Hepatocyte (in vitro differentiated cells): Measurements from ENCODE around the gene CPTP. TPM values are rescaled to one million over a fixed set of nuclear protein-coding genes. Genes with fewer than 3 reads are reported as not detected.

Experiments used
- DNase-seq: peaks from one replicate; pipeline ENCODE4 v3.0.0-alpha.2; 2016; ENCODE audit warnings: low spot score
- H2AFZ ChIP-seq: fragments of 200-600 bp; sonication (generic); 2 replicates; pipeline ENCODE4 v1.6.0; 2016; ENCODE audit warnings: antibody characterized with exemption, mild to moderate bottlenecking
- H3K27ac ChIP-seq: fragments of 200-600 bp; sonication (generic); 2 replicates; pipeline ENCODE4 v1.5.1; 2016; ENCODE audit warnings: mild to moderate bottlenecking
- H3K27me3 ChIP-seq: fragments of 200-600 bp; sonication (generic); 2 replicates; pipeline ENCODE4 v1.6.1; 2016
- H3K36me3 ChIP-seq: fragments of 200-600 bp; sonication (generic); replicated peaks from 2 replicates; pipeline ENCODE4 v1.5.1; 2016; ENCODE audit warnings: low read depth; ENCODE audit not compliant: insufficient read depth
- H3K4me1 ChIP-seq: fragments of 200-600 bp; sonication (generic); 2 replicates; pipeline ENCODE4 v1.5.1; 2016; ENCODE audit warnings: mild to moderate bottlenecking, moderate library complexity; ENCODE audit not compliant: insufficient read depth
- H3K4me2 ChIP-seq: fragments of 200-600 bp; sonication (generic); 2 replicates; pipeline ENCODE4 v1.6.0; 2016
- H3K4me3 ChIP-seq: fragments of 200-600 bp; sonication (generic); 2 replicates; pipeline ENCODE4 v1.5.1; 2016; ENCODE audit warnings: mild to moderate bottlenecking
- H3K79me2 ChIP-seq: fragments of 200-600 bp; sonication (generic); 2 replicates; pipeline ENCODE4 v1.6.0; 2017; ENCODE audit warnings: mild to moderate bottlenecking
- H3K9me2 ChIP-seq: fragments of 200-600 bp; sonication (generic); replicated peaks from 2 replicates; pipeline ENCODE4 v1.6.0; 2017; ENCODE audit warnings: mild to moderate bottlenecking; ENCODE audit not compliant: insufficient read depth
- H3K9me3 ChIP-seq: fragments of 200-600 bp; sonication (generic); 2 replicates; pipeline ENCODE4 v1.5.1; 2016; ENCODE audit warnings: low read depth, mild to moderate bottlenecking
- H4K20me1 ChIP-seq: fragments of 200-600 bp; sonication (generic); 2 replicates; pipeline ENCODE4 v1.6.0; 2016; ENCODE audit warnings: mild to moderate bottlenecking; ENCODE audit not compliant: insufficient read depth, poor library complexity, severe bottlenecking
- CTCF ChIP-seq: fragments of 200-600 bp; sonication (generic); IDR thresholded peaks from 2 replicates; pipeline ENCODE4 v1.5.1; 2016; ENCODE audit warnings: antibody characterized with exemption, mild to moderate bottlenecking; ENCODE audit not compliant: poor library complexity
- EZH2 ChIP-seq: fragments of 200-600 bp; sonication (generic); IDR thresholded peaks from 2 replicates; pipeline ENCODE4 v1.6.1; 2016; ENCODE audit warnings: antibody characterized with exemption, mild to moderate bottlenecking, borderline replicate concordance
- EZH2phosphoT487 ChIP-seq: fragments of 200-600 bp; sonication (generic); IDR thresholded peaks from one replicate; pipeline ENCODE4 v1.6.1; 2018; ENCODE audit warnings: antibody characterized with exemption, mild to moderate bottlenecking, low read depth, moderate library complexity; ENCODE audit not compliant: unreplicated experiment, severe bottlenecking
- WGBS: methylation state at CpG from one replicate; pipeline ENCODE4 v1.1.6; 2016; ENCODE audit warnings: low lambda C conversion rate; ENCODE audit errors: missing lambda C conversion rate; 5-methylcytosine and 5-hydroxymethylcytosine counted together
- polyA plus RNA-seq: library from polyadenylated mRNA; unstranded; fragments of >200 nt; fragmentation: Nextera tagmentation; extraction: Ambion mirVana; gene quantifications from 2 replicates; pipeline ENCODE4 v1.2.1, GENCODE V29; 2016
- total RNA-seq: library from RNA; depleted of rRNA; stranded (reverse); fragments of >200 nt; gene quantifications from 2 replicates; pipeline ENCODE4 v1.2.3, GENCODE V29; 2014

CPTP gene
- total and polyA plus RNA-seq, 2 experiments from 2014 or later, result 12.8 to 45.6 TPM

GRCh38 chr1:1332031-1332755, 7.6 kb downstream of the CPTP start:
- TF ChIP-seq CTCF (no peak), EZH2phosphoT487 (no peak), EZH2 (no peak)

GRCh38 chr1:1332774-1333480, 8.3 kb downstream of the CPTP start:
- no peak for TF ChIP-seq EZH2phosphoT487
- no peak for TF ChIP-seq EZH2
- no peak for TF ChIP-seq CTCF
- 89% methylated on average over 35 of the region's 48 CpGs for WGBS
- no peaks in the 10 kb centered on the region for H3K36me3 ChIP-seq

More at GRCh38 chr1:1332031-1332755, 7.6 kb downstream of the CPTP start:
- no peak overlapping the region for H3K4me3 ChIP-seq
- H3K27me3 ChIP-seq, result no peaks in the 10 kb centered on the region
- no peaks in the 10 kb centered on the region for H3K36me3 ChIP-seq
- H3K27ac ChIP-seq, result no peak overlapping the region
- H4K20me1 ChIP-seq, result no peaks in the 10 kb centered on the region
- no peaks in the 10 kb centered on the region for H3K79me2 ChIP-seq
- no peak overlapping the region for H2AFZ ChIP-seq
- no peak for DNase-seq
- peaks cover 15% of the 10 kb centered on the region for H3K4me1 ChIP-seq
- no peaks in the 10 kb centered on the region for H3K9me3 ChIP-seq
- H3K4me2 ChIP-seq, result no peak overlapping the region
- H3K9me2 ChIP-seq, result no peaks in the 10 kb centered on the region
- 91% methylated on average over 47 of the region's 57 CpGs for WGBS

DNA sequence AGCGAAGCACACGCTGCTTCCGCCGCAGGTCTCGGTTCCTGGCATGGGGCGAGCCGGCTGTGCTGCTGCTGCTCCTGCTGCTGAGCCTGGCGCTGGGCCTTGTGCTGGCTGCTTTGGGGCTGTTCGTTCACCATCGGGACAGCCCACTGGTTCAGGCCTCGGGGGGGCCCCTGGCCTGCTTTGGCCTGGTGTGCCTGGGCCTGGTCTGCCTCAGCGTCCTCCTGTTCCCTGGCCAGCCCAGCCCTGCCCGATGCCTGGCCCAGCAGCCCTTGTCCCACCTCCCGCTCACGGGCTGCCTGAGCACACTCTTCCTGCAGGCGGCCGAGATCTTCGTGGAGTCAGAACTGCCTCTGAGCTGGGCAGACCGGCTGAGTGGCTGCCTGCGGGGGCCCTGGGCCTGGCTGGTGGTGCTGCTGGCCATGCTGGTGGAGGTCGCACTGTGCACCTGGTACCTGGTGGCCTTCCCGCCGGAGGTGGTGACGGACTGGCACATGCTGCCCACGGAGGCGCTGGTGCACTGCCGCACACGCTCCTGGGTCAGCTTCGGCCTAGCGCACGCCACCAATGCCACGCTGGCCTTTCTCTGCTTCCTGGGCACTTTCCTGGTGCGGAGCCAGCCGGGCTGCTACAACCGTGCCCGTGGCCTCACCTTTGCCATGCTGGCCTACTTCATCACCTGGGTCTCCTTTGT, 9.1 kb downstream of the CPTP start:
- H3K4me2 ChIP-seq, result no peak overlapping the region
- no peak overlapping the region for H3K4me3 ChIP-seq
- no peaks in the 10 kb centered on the region for H3K36me3 ChIP-seq
- H3K79me2 ChIP-seq, result no peaks in the 10 kb centered on the region
- DNase-seq, result no peak
- H2AFZ ChIP-seq, result no peak overlapping the region
- H3K27me3 ChIP-seq, result no peaks in the 10 kb centered on the region
- peaks cover 15% of the 10 kb centered on the region for H3K4me1 ChIP-seq
- H3K9me3 ChIP-seq, result no peaks in the 10 kb centered on the region
- TF ChIP-seq EZH2 (no peak), EZH2phosphoT487 (no peak), CTCF (no peak)
- WGBS, result 93% methylated on average over 24 of the region's 36 CpGs
- H3K9me2 ChIP-seq, result no peaks in the 10 kb centered on the region
- H4K20me1 ChIP-seq, result no peaks in the 10 kb centered on the region
- H3K27ac ChIP-seq, result no peak overlapping the region

More at GRCh38 chr1:1332774-1333480, 8.3 kb downstream of the CPTP start:
- H3K4me2 ChIP-seq, result no peak overlapping the region
- no peak overlapping the region for H3K4me3 ChIP-seq
- no peaks in the 10 kb centered on the region for H3K27me3 ChIP-seq
- no peak for DNase-seq
- no peaks in the 10 kb centered on the region for H3K9me2 ChIP-seq
- H2AFZ ChIP-seq, result no peak overlapping the region
- H3K9me3 ChIP-seq, result no peaks in the 10 kb centered on the region
- H4K20me1 ChIP-seq, result no peaks in the 10 kb centered on the region
- no peak overlapping the region for H3K27ac ChIP-seq
- H3K4me1 ChIP-seq, result peaks cover 15% of the 10 kb centered on the region
- H3K79me2 ChIP-seq, result no peaks in the 10 kb centered on the region
